IMR-90 (cell line): ENCODE data around the gene STON2. TPM values are rescaled to one million over a fixed set of nuclear protein-coding genes. Genes with fewer than 3 reads are reported as not detected.

Source experiments
- ATAC-seq: fragments of 200-7000 bp; cut with Tn5 transposase; 2 replicates; pipeline ENCODE4 v1.9.1; 2020; ENCODE audit warnings: low read depth, mild to moderate bottlenecking, moderate library complexity
- BruUV-seq: library from RNA; stranded (reverse); fragments of 400-500 nt; replicated peaks from 2 replicates; lab custom pipeline; 2021; lab: Mats Ljungman, UMichigan
- CTCF ChIA-PET: fragments of 300-600 bp; formaldehyde crosslinking; extraction: SDS; loops from one replicate; lab custom pipeline; 2021; ENCODE audit warnings: antibody characterized with exemption; lab: Yijun Ruan, JAX
- POLR2A ChIA-PET: fragments of 300-600 bp; sonication (Branson Sonifier 250); formaldehyde crosslinking; loops from one replicate; lab custom pipeline; 2022; ENCODE audit warnings: antibody characterized with exemption; ENCODE audit not compliant: unreplicated experiment; lab: Charles Lee
- DNase-seq: peaks from one replicate; pipeline ENCODE4 v3.0.0; 2013
- H2AFZ ChIP-seq: replicated peaks from 2 replicates; pipeline ENCODE3; 2013; ENCODE audit warnings: low read length, mild to moderate bottlenecking; ENCODE audit not compliant: poor library complexity
- H2AK5ac ChIP-seq: 2 replicates; pipeline ENCODE4 v1.6.1; 2013; ENCODE audit warnings: low read depth, low read length, inconsistent platforms
- H2AK9ac ChIP-seq: replicated peaks from 2 replicates; pipeline ENCODE3; 2013; ENCODE audit warnings: mild to moderate bottlenecking, low read depth, low read length, moderate library complexity; ENCODE audit not compliant: poor library complexity
- H2BK120ac ChIP-seq: 2 replicates; pipeline ENCODE4 v1.6.1; 2013; ENCODE audit warnings: low read depth, low read length, inconsistent platforms
- H2BK15ac ChIP-seq: 3 replicates; pipeline ENCODE4 v1.6.1; 2013; ENCODE audit warnings: low read depth, low read length, inconsistent platforms
- H2BK20ac ChIP-seq: 2 replicates; pipeline ENCODE4 v1.6.1; 2013; ENCODE audit warnings: low read depth, mild to moderate bottlenecking, inconsistent platforms, low read length, moderate library complexity
- H2BK5ac ChIP-seq: 2 replicates; pipeline ENCODE4 v1.6.1; 2013; ENCODE audit warnings: mild to moderate bottlenecking, low read depth, low read length, inconsistent platforms; ENCODE audit not compliant: poor library complexity, severe bottlenecking
- H3K14ac ChIP-seq: replicated peaks from 2 replicates; pipeline ENCODE4 v1.6.1; 2013; ENCODE audit warnings: low read depth, low read length, inconsistent platforms
- H3K18ac ChIP-seq: 2 replicates; pipeline ENCODE4 v1.6.1; 2013; ENCODE audit warnings: low read depth, low read length, control low read depth
- H3K23ac ChIP-seq: 2 replicates; pipeline ENCODE4 v1.6.1; 2013; ENCODE audit warnings: low read depth, low read length, inconsistent platforms
- H3K27ac ChIP-seq: 2 replicates; pipeline ENCODE4 v1.5.1; 2013; ENCODE audit warnings: mild to moderate bottlenecking, control low read depth, low read length; ENCODE audit not compliant: insufficient read depth
- H3K27me3 ChIP-seq: 2 replicates; pipeline ENCODE4 v1.6.1; 2013; ENCODE audit warnings: low read length; ENCODE audit not compliant: control insufficient read depth, insufficient read depth
- H3K36me3 ChIP-seq: 2 replicates; pipeline ENCODE4 v1.6.1; 2013; ENCODE audit warnings: low read length, mixed read lengths; ENCODE audit not compliant: control insufficient read depth, insufficient read depth
- H3K4ac ChIP-seq: 2 replicates; pipeline ENCODE4 v1.6.1; 2013; ENCODE audit warnings: low read depth, low read length, inconsistent platforms
- H3K4me1 ChIP-seq: 2 replicates; pipeline ENCODE4 v1.6.1; 2013; ENCODE audit warnings: low read length, mixed read lengths; ENCODE audit not compliant: control insufficient read depth, insufficient read depth
- H3K4me2 ChIP-seq: 2 replicates; pipeline ENCODE4 v1.6.1; 2013; ENCODE audit warnings: low read depth, mild to moderate bottlenecking, control low read depth, low read length, moderate library complexity
- H3K4me3 ChIP-seq: 2 replicates; pipeline ENCODE4 v1.5.1; 2013; ENCODE audit warnings: low read depth, mild to moderate bottlenecking, control low read depth, low read length, moderate library complexity; ENCODE audit not compliant: insufficient read depth
- H3K56ac ChIP-seq: 2 replicates; pipeline ENCODE4 v1.6.1; 2013; ENCODE audit warnings: low read length, inconsistent platforms; ENCODE audit not compliant: insufficient read depth; ENCODE audit errors: extremely low read depth
- H3K79me1 ChIP-seq, 2 experiments: 2 replicates each; pipeline ENCODE4 v1.6.1; 2013; ENCODE audit warnings: low read length in 2 of 2, inconsistent platforms in 1 of 2, low read depth in 1 of 2
- H3K9ac ChIP-seq: 2 replicates; pipeline ENCODE4 v1.6.1; 2013; ENCODE audit warnings: low read depth, low read length, control low read depth
- H3K9me1 ChIP-seq: 2 replicates; pipeline ENCODE4 v1.6.1; 2013; ENCODE audit warnings: low read length, inconsistent platforms; ENCODE audit not compliant: insufficient read depth
- H3K9me3 ChIP-seq: 2 replicates; pipeline ENCODE4 v1.6.1; 2013; ENCODE audit warnings: low read length; ENCODE audit not compliant: control insufficient read depth, insufficient read depth
- H4K20me1 ChIP-seq: 2 replicates; pipeline ENCODE4 v1.6.1; 2013; ENCODE audit warnings: low read length, inconsistent platforms; ENCODE audit not compliant: insufficient read depth
- H4K5ac ChIP-seq: 2 replicates; pipeline ENCODE4 v1.6.1; 2013; ENCODE audit warnings: mild to moderate bottlenecking, low read depth, low read length, control low read depth
- H4K8ac ChIP-seq, 2 experiments: 2 replicates each; pipeline ENCODE4 v1.6.1; 2013; ENCODE audit warnings: low read depth in 2 of 2, low read length in 2 of 2, control low read depth in 1 of 2, inconsistent platforms in 1 of 2
- H4K91ac ChIP-seq: 2 replicates; pipeline ENCODE4 v1.6.1; 2013; ENCODE audit warnings: low read depth, low read length, inconsistent platforms; ENCODE audit not compliant: insufficient read depth
- BHLHE40 ChIP-seq: fragments of 150-350 bp; IDR thresholded peaks from 2 replicates; pipeline ENCODE4 v1.6.1; 2016; ENCODE audit warnings: mild to moderate bottlenecking, low read depth, low read length
- CEBPB ChIP-seq: IDR thresholded peaks from 2 replicates; pipeline ENCODE4 v1.6.1; 2012; ENCODE audit warnings: low read depth, low read length, improper control_type of control experiment
- CHD1 ChIP-seq: IDR thresholded peaks from 2 replicates; pipeline ENCODE4 v1.6.1; 2012; ENCODE audit warnings: low read depth, low read length, improper control_type of control experiment
- FOS ChIP-seq: fragments of 150-350 bp; IDR thresholded peaks from 2 replicates; pipeline ENCODE4 v1.6.1; 2016; ENCODE audit warnings: low read depth, low read length
- MAFK ChIP-seq: IDR thresholded peaks from 2 replicates; pipeline ENCODE4 v1.6.1; 2012; ENCODE audit warnings: low read depth, low read length, improper control_type of control experiment
- MAZ ChIP-seq: IDR thresholded peaks from 2 replicates; pipeline ENCODE4 v1.6.1; 2012; ENCODE audit warnings: low read depth, mild to moderate bottlenecking, low read length, improper control_type of control experiment, moderate library complexity, borderline replicate concordance
- MXI1 ChIP-seq: IDR thresholded peaks from 2 replicates; pipeline ENCODE4 v1.6.1; 2012; ENCODE audit warnings: low read depth, mild to moderate bottlenecking, low read length, moderate library complexity, borderline replicate concordance
- NFE2L2 ChIP-seq: fragments of 150-350 bp; IDR thresholded peaks from 2 replicates; pipeline ENCODE4 v1.6.1; 2016; ENCODE audit warnings: low read depth, mild to moderate bottlenecking, low read length
- POLR2A ChIP-seq: IDR thresholded peaks from 2 replicates; pipeline ENCODE4 v1.6.1; 2012; ENCODE audit warnings: mild to moderate bottlenecking, low read depth, low read length
- RAD21 ChIP-seq: IDR thresholded peaks from 2 replicates; pipeline ENCODE4 v1.6.1; 2012; ENCODE audit warnings: low read length, improper control_type of control experiment
- RCOR1 ChIP-seq: IDR thresholded peaks from 2 replicates; pipeline ENCODE4 v1.6.1; 2012; ENCODE audit warnings: mild to moderate bottlenecking, low read length, improper control_type of control experiment; ENCODE audit not compliant: insufficient replicate concordance
- RFX5 ChIP-seq: IDR thresholded peaks from 2 replicates; pipeline ENCODE4 v1.8.0; 2012; ENCODE audit warnings: low read depth, mild to moderate bottlenecking, low read length, moderate library complexity
- SMC3 ChIP-seq: fragments of 150-350 bp; IDR thresholded peaks from 2 replicates; pipeline ENCODE4 v1.6.1; 2016; ENCODE audit warnings: low read depth, mild to moderate bottlenecking, antibody characterized with exemption, low read length, moderate library complexity
- WGBS, 2 experiments: methylation state at CpG; one replicate each; pipeline versions ENCODE4 v1.1.5 to v1.1.7; 2013; ENCODE audit warnings: missing lambda C conversion rate in 2 of 2; ENCODE audit not compliant: insufficient read length in 1 of 2; ENCODE audit errors: extremely low coverage in 2 of 2; 5-methylcytosine and 5-hydroxymethylcytosine counted together
- dilution Hi-C: fragments of 300-500 bp; cut with HindIII; formaldehyde crosslinking; loops from one replicate; pipeline ENCODE4 v1.14.3; 2018; ENCODE audit warnings: low sequenced_read_pairs; ENCODE audit not compliant: unreplicated experiment
- in situ Hi-C: fragments of 300-500 bp; cut with MboI; formaldehyde crosslinking; loops from 3 replicates; pipeline ENCODE4 v1.14.3; 2019; ENCODE audit warnings: low sequenced_read_pairs, inconsistent platforms, mixed read lengths
- intact Hi-C: fragments of 100-400 bp; cut with micrococcal nuclease; formaldehyde crosslinking; loops from 2 replicates; pipeline ENCODE4 v1.10.0; 2022
- polyA plus RNA-seq, 3 experiments: library from polyadenylated mRNA; depleted of rRNA; stranded (reverse); fragments of >200 nt; gene quantifications; 2 replicates each; pipeline ENCODE4 v1.2.3, GENCODE V29; 2012; ENCODE audit warnings: low replicate concordance in 1 of 3
- total RNA-seq: library from RNA; depleted of rRNA; stranded (reverse); fragments of >200 nt; gene quantifications from 2 replicates; pipeline ENCODE4 v1.2.3, GENCODE V29; 2012
- TF ChIP-seq, protein P1 (sequence below): fragments of 150-350 bp; IDR thresholded peaks from 2 replicates; pipeline ENCODE4 v1.6.1; 2017; ENCODE audit warnings: mild to moderate bottlenecking, antibody characterized with exemption, low read length, low read depth
- TF ChIP-seq, protein P2 (sequence below): fragments of 150-350 bp; IDR thresholded peaks from 2 replicates; pipeline ENCODE4 v1.6.1; 2016; ENCODE audit warnings: low read depth, mild to moderate bottlenecking, low read length, moderate library complexity, borderline replicate concordance
- TF ChIP-seq, protein P3 (sequence below): conservative IDR thresholded peaks from 2 replicates; pipeline ENCODE4 v1.5.1; 2012; ENCODE audit warnings: mild to moderate bottlenecking, low read depth, low read length, improper control_type of control experiment

STON2 gene
- total and polyA plus RNA-seq, 2 of the 4 experiments (the other 2 are of a cell fraction) = not detected

DNA sequence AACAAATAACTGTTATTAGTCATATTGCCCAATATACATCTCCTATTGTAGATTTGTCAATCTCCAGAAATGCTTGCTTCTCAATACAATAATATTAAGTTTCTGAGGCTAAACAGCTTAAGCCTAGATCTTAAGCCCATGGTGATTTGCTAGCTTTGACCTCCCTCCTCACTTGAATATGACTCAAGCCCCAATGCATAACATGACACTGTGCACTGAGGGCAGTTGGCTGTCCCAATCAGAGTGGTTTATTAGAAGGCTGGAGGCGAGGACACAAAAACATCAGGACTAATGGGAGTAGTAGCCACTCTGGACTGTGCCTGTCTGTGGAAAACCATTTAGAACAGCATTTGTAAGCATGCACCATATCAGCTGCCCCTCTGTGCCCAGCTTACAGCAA, 98.3 kb downstream of the STON2 start:
- no peak overlapping the region for H2BK5ac ChIP-seq
- H4K8ac ChIP-seq = no peak overlapping the region
- H4K91ac ChIP-seq = no peak overlapping the region
- BruUV-seq = no TSS peak
- dilution Hi-C loops = no loop called here
- no peaks in the 10 kb centered on the region for H3K9me3 ChIP-seq
- no peak overlapping the region for H4K5ac ChIP-seq
- no peak overlapping the region for H3K9ac ChIP-seq
- H2BK15ac ChIP-seq = no peak overlapping the region
- H3K4me3 ChIP-seq = no peak overlapping the region
- no peaks in the 10 kb centered on the region for H3K9me1 ChIP-seq
- TF ChIP-seq BHLHE40 (no peak), RFX5 (no peak), MAFK (no peak), FOS (no peak), RCOR1 (no peak), SMC3 (no peak), MXI1 (no peak), CEBPB (no peak), RAD21 (no peak), NFE2L2 (no peak), MAZ (no peak), CHD1 (no peak), POLR2A (no peak)
- TF ChIP-seq, protein P1, sequence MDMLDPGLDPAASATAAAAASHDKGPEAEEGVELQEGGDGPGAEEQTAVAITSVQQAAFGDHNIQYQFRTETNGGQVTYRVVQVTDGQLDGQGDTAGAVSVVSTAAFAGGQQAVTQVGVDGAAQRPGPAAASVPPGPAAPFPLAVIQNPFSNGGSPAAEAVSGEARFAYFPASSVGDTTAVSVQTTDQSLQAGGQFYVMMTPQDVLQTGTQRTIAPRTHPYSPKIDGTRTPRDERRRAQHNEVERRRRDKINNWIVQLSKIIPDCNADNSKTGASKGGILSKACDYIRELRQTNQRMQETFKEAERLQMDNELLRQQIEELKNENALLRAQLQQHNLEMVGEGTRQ = no peak
- TF ChIP-seq, protein P2, sequence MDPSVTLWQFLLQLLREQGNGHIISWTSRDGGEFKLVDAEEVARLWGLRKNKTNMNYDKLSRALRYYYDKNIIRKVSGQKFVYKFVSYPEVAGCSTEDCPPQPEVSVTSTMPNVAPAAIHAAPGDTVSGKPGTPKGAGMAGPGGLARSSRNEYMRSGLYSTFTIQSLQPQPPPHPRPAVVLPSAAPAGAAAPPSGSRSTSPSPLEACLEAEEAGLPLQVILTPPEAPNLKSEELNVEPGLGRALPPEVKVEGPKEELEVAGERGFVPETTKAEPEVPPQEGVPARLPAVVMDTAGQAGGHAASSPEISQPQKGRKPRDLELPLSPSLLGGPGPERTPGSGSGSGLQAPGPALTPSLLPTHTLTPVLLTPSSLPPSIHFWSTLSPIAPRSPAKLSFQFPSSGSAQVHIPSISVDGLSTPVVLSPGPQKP = no peak
- TF ChIP-seq, protein P3, sequence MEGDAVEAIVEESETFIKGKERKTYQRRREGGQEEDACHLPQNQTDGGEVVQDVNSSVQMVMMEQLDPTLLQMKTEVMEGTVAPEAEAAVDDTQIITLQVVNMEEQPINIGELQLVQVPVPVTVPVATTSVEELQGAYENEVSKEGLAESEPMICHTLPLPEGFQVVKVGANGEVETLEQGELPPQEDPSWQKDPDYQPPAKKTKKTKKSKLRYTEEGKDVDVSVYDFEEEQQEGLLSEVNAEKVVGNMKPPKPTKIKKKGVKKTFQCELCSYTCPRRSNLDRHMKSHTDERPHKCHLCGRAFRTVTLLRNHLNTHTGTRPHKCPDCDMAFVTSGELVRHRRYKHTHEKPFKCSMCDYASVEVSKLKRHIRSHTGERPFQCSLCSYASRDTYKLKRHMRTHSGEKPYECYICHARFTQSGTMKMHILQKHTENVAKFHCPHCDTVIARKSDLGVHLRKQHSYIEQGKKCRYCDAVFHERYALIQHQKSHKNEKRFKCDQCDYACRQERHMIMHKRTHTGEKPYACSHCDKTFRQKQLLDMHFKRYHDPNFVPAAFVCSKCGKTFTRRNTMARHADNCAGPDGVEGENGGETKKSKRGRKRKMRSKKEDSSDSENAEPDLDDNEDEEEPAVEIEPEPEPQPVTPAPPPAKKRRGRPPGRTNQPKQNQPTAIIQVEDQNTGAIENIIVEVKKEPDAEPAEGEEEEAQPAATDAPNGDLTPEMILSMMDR = no peak
- H3K36me3 ChIP-seq = no peaks in the 10 kb centered on the region
- H3K4ac ChIP-seq = no peak overlapping the region
- CTCF ChIA-PET = no interaction called here
- H2BK120ac ChIP-seq = no peak overlapping the region
- no peaks in the 10 kb centered on the region for H4K20me1 ChIP-seq
- no peaks in the 10 kb centered on the region for H3K79me1 ChIP-seq
- no peak overlapping the region for H3K18ac ChIP-seq
- POLR2A ChIA-PET = no interaction called here
- H2AK9ac ChIP-seq = no peak overlapping the region
- H3K14ac ChIP-seq = no peak overlapping the region
- no peak overlapping the region for H2AK5ac ChIP-seq
- ATAC-seq (no peak), DNase-seq (no peak)
- intact Hi-C loops = no loop called here
- no peak overlapping the region for H2AFZ ChIP-seq
- H2BK20ac ChIP-seq = no peak overlapping the region
- WGBS, 2 experiments = no CpG with 5 or more reads among the region's 1 CpG
- in situ Hi-C loops = no loop called here
- no peaks in the 10 kb centered on the region for H3K4me1 ChIP-seq
- H3K4me2 ChIP-seq = no peak overlapping the region
- H3K23ac ChIP-seq = no peak overlapping the region
- H3K27me3 ChIP-seq = no peaks in the 10 kb centered on the region
- H3K27ac ChIP-seq = no peak overlapping the region
- no peak overlapping the region for H3K56ac ChIP-seq
